ENCODE results near the gene THSD7B. TPM values are rescaled to one million over a fixed set of nuclear protein-coding genes. Genes with fewer than 3 reads are reported as not detected.

THSD7B gene
- total and polyA plus RNA-seq, 3 donors from 2014 or later: 0.87 to 2.1 (median 1.1) TPM

DNA sequence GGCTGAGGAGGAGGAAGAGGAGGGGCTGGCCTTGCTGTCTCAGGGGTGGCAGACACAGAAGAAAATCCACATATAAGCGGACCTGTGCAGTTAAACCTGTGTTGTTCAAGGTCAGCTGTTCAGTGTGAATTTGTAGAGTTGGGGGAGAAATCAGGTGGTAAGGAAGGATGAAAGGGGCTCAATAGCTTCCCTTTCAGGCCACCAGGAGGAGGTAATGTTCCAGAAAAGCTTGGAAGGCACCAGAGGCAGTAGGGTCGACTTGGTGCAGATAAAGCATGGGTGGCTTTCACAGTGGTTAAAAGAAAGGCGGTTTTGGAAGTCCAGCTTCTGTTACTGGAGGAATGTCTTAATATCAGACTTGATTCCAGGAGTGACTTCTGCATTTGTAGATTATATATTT lies 167.4 kb downstream of the THSD7B start:
- 64 to 67% methylated on average over 3 of the region's 3 CpGs for WGBS, 2 donors
- Histone ChIP-seq H3K4me1 (no peaks in the 10 kb centered on the region), H3K27ac (no peak overlapping the region), H3K9me3 (no peaks in the 10 kb centered on the region), H3K27me3 (no peaks in the 10 kb centered on the region), H3K4me3 (no peak overlapping the region), H3K36me3 (ENCODE audit: low read depth, missing control alignments) (no peaks in the 10 kb centered on the region)
- DNase-seq: peak; percentile 33
- intact Hi-C loops (cut with DNase I; ENCODE audit: low total_unique reads): no loop called here
- no peak for TF ChIP-seq POLR2A (IDR thresholded peaks at IDR 0.05)
- peak in 1 of 3 experiments; percentile 40 for TF ChIP-seq CTCF (IDR thresholded peaks at IDR 0.05)

- Histone ChIP-seq H3K9me3 (no peaks in the 10 kb centered on the region), H3K27ac (no peak overlapping the region), H3K4me3 (no peak overlapping the region), H3K36me3 (ENCODE audit: low read depth, missing control alignments) (no peaks in the 10 kb centered on the region), H3K27me3 (no peaks in the 10 kb centered on the region), H3K4me1 (no peaks in the 10 kb centered on the region)
- no peak for TF ChIP-seq POLR2A (IDR thresholded peaks at IDR 0.05)
- TF ChIP-seq CTCF (IDR thresholded peaks at IDR 0.05): no peak
- no peak for DNase-seq
- 100% methylated on average over 1 of the region's 1 CpG for WGBS, 2 donors
- intact Hi-C loops (cut with DNase I; ENCODE audit: low total_unique reads): no loop called here
Measured at GRCh38 chr2:136935119-136935518, 169.8 kb downstream of the THSD7B start.

DNA sequence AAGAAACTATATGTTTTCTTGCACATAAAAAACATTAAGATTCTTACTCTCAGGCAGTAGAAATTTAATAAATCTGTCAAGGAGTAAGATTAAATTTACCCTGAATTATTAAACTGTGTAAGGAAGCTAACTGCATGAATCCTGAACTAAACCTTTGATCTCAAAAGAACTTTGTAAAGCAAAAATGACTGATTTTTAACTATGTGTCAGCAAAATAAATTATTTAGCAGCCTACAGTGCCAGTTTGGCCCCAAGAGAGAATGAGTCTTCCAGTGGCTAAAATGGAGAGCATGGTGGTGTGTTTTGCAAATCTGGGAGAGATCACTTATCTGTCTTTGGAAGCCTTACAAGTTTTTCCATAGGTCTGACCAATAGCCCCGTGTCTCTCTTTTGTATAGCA lies 190.7 kb downstream of the THSD7B start:
- Histone ChIP-seq H3K4me1 (no peaks in the 10 kb centered on the region), H3K27ac (no peak overlapping the region), H3K9me3 (no peaks in the 10 kb centered on the region), H3K27me3 (no peaks in the 10 kb centered on the region), H3K36me3 (ENCODE audit: low read depth, missing control alignments) (no peaks in the 10 kb centered on the region), H3K4me3 (no peak overlapping the region)
- intact Hi-C loops (cut with DNase I; ENCODE audit: low total_unique reads): no loop called here
- TF ChIP-seq CTCF (IDR thresholded peaks at IDR 0.05) (no peak), POLR2A (IDR thresholded peaks at IDR 0.05) (no peak)
- 0 to 46% methylated on average over 1 of the region's 1 CpG for WGBS, 2 donors
- no peak for DNase-seq

DNA sequence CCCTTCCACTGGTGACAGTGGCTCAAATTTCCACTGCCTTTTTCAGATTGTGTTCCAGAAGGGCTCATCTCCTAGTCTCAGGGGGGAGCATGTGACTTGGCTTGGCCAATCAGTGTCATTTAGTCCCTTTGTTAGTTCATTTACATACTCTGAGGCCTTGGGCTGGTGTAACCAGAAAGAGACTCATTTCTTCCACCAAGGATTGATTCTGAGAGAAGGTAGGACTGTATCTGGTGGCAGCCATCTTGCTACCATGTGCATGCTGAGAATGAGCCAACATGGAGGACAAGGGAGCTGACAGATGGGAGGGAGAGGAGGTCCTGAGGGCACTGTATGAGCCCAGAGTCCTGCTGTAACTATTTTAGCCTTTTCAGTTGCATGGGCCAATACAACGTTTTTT lies 191.7 kb downstream of the THSD7B start:
- DNase-seq: no peak
- intact Hi-C loops (cut with DNase I; ENCODE audit: low total_unique reads): no loop called here
- Histone ChIP-seq H3K9me3 (no peaks in the 10 kb centered on the region), H3K36me3 (ENCODE audit: low read depth, missing control alignments) (no peaks in the 10 kb centered on the region), H3K4me1 (no peaks in the 10 kb centered on the region), H3K27me3 (no peaks in the 10 kb centered on the region), H3K27ac (no peak overlapping the region), H3K4me3 (no peak overlapping the region)
- 0 to 29% methylated on average over 1 of the region's 1 CpG for WGBS, 2 donors
- TF ChIP-seq CTCF (IDR thresholded peaks at IDR 0.05) (no peak), POLR2A (IDR thresholded peaks at IDR 0.05) (no peak)

- no peaks in the 10 kb centered on the region for H3K36me3 ChIP-seq (ENCODE audit: low read depth, missing control alignments)
- 43 to 48% methylated on average over 3 of the region's 3 CpGs for WGBS, 2 donors
- no peaks in the 10 kb centered on the region for H3K4me1 ChIP-seq
- intact Hi-C loops (cut with DNase I; ENCODE audit: low total_unique reads): no loop called here
- no peaks in the 10 kb centered on the region for H3K9me3 ChIP-seq
- no peaks in the 10 kb centered on the region for H3K27me3 ChIP-seq
- TF ChIP-seq CTCF (IDR thresholded peaks at IDR 0.05) (no peak), POLR2A (IDR thresholded peaks at IDR 0.05) (no peak)
- DNase-seq: no peak
- H3K27ac ChIP-seq: no peak overlapping the region
- no peak overlapping the region for H3K4me3 ChIP-seq
Measured at GRCh38 chr2:136962105-136962725, 196.9 kb downstream of the THSD7B start.
